HepG2 (cell line): ENCODE measurements around the gene MTA2. TPM values are rescaled to one million over a fixed set of nuclear protein-coding genes. Genes with fewer than 3 reads are reported as not detected.

Experiments used
- ATF2 ChIP-seq: sonication (generic); formaldehyde crosslinking; IDR thresholded peaks from 2 replicates; pipeline ENCODE4 v1.4.0; 2020; ENCODE audit warnings: missing genetic modification reagents
- ATF7 ChIP-seq, 2 experiments: fragments of 450-650 bp in 1 of 2; sonication (generic) in 1 of 2; formaldehyde crosslinking in 1 of 2; IDR thresholded peaks; 2 replicates each; pipeline versions ENCODE4 v1.4.0 to v1.6.1; 2016 to 2020; ENCODE audit warnings: antibody characterized with exemption in 1 of 2, mild to moderate bottlenecking in 1 of 2, missing genetic modification reagents in 1 of 2
- HOMEZ ChIP-seq: IDR thresholded peaks from 2 replicates; pipeline ENCODE4 v1.6.1; 2016; ENCODE audit warnings: low read depth
- KIAA2018 ChIP-seq: sonication (generic); formaldehyde crosslinking; IDR thresholded peaks from 2 replicates; pipeline ENCODE4 v1.5.0; 2020; ENCODE audit warnings: mild to moderate bottlenecking, missing genetic modification reagents, borderline replicate concordance
- ZFYVE20 ChIP-seq: sonication (generic); formaldehyde crosslinking; IDR thresholded peaks from 2 replicates; pipeline ENCODE4 v1.8.0; 2023; ENCODE audit warnings: low read depth, mild to moderate bottlenecking, moderate library complexity, missing genetic modification reagents, borderline replicate concordance
- ZNF333 ChIP-seq: sonication (generic); formaldehyde crosslinking; IDR thresholded peaks from 2 replicates; pipeline ENCODE4 v1.4.0; 2020; ENCODE audit warnings: mild to moderate bottlenecking, missing genetic modification reagents, borderline replicate concordance
- ZNF800 ChIP-seq: sonication (generic); formaldehyde crosslinking; IDR thresholded peaks from 2 replicates; pipeline ENCODE4 v1.4.0; 2020; ENCODE audit warnings: missing genetic modification reagents
- polyA plus RNA-seq, 8 experiments: library from polyadenylated mRNA; depleted of rRNA in 3 of 8; stranded (reverse) in 7 of 8; unstranded in 1 of 8; fragments of >200 nt; fragmentation: Illumina TruSeq in 4 of 8; extraction: Trizol in 4 of 8; gene quantifications; 2 replicates each; pipeline versions ENCODE4 v1.2.1 to v1.2.3, GENCODE V29; 2011 to 2016; ENCODE audit warnings: low read depth in 4 of 8, missing spikeins in 1 of 8, mixed read lengths in 1 of 8; ENCODE audit not compliant: insufficient read depth in 1 of 8
- total RNA-seq, 5 experiments: library from RNA; depleted of rRNA; stranded (reverse); fragments of >200 nt; fragmentation: Illumina TruSeq; extraction: Trizol; gene quantifications; 2 replicates each; pipeline ENCODE4 v1.2.3, GENCODE V29; 2016; ENCODE audit warnings: low read depth in 1 of 5

Gene MTA2
- total and polyA plus RNA-seq, 2 of the 13 experiments (the other 11 are each of a cell fraction or from before 2014, with no cell fraction given): 14.0 to 70.0 TPM

- TF ChIP-seq KIAA2018 (CRISPR knock-in tag): no peak
- no peak for TF ChIP-seq HOMEZ (CRISPR knock-in tag)
- TF ChIP-seq ZFYVE20 (CRISPR knock-in tag): no peak
- TF ChIP-seq ZNF800 (CRISPR knock-in tag): no peak
- no peak for TF ChIP-seq ATF2
- TF ChIP-seq ZNF333: peak; percentile 64; the same call in 1 of the 2 replicates
- no peak for TF ChIP-seq ATF7 (IDR thresholded peaks at IDR 0.05)
- no peak for TF ChIP-seq ATF7 (CRISPR knock-in tag; IDR thresholded peaks at IDR 0.05)
Observed at GRCh38 chr11:62546244-62546928, 55.3 kb downstream of the MTA2 start, which contains the start of gene AHNAK (continued).
